Spleen (tissue), 7 donors: ENCODE measurements around the gene ZNF229.
"Not testable (repeated sequence)": the region's sequence is repeated elsewhere in the genome, so short reads cannot be mapped to it uniquely, and the experiment has no call there.

Experiments used
- POLR2AphosphoS5 ChIP-seq, 3 donors: sonication (generic); formaldehyde crosslinking; IDR thresholded peaks; one replicate each; pipeline ENCODE4 v1.5.1; 2017; ENCODE audit warnings: antibody characterized with exemption in 3 of 3
- TF ChIP-seq, protein P1 (sequence below), 11 experiments: fragments of 200-600 bp in 7 of 11; fragments of 450-650 bp in 4 of 11; sonication (generic) in 4 of 11; IDR thresholded peaks in 8 of 11; conservative IDR thresholded peaks in 3 of 11; 1 replicate in 7 of 11; 2 replicates in 4 of 11; pipeline versions ENCODE4 v1.4.0 to v1.8.0; 2016 to 2021; ENCODE audit warnings: antibody characterized with exemption in 11 of 11, inconsistent platforms in 4 of 11, mild to moderate bottlenecking in 1 of 11
- donor health status: DM: no; HTN: no; CAD: no; lungs with moderate emphysema.
- donor health status: DM: no; HTN: no; CAD: no.
- donor health status: DM: no; HTN: no; CAD: no.

DNA sequence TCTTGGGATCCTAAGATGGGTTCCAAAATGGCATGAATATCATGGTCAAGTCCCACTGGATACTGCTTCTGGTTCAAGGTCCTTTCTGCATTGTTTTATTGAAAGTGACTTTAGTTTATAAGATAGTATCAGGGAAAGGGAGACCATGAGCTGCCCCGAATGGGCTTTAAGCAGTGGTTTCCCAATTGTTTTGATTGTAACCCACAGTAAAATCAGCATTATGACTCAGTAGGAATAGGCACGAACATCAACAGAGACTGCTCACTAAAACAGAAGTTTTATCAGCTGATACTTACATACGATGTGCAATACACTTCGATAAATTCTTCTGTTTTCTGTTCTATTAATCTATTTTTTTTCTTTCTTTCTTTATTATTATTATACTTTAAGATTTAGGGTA is 59.0 kb downstream of the ZNF229 start:
- TF ChIP-seq, protein P1, sequence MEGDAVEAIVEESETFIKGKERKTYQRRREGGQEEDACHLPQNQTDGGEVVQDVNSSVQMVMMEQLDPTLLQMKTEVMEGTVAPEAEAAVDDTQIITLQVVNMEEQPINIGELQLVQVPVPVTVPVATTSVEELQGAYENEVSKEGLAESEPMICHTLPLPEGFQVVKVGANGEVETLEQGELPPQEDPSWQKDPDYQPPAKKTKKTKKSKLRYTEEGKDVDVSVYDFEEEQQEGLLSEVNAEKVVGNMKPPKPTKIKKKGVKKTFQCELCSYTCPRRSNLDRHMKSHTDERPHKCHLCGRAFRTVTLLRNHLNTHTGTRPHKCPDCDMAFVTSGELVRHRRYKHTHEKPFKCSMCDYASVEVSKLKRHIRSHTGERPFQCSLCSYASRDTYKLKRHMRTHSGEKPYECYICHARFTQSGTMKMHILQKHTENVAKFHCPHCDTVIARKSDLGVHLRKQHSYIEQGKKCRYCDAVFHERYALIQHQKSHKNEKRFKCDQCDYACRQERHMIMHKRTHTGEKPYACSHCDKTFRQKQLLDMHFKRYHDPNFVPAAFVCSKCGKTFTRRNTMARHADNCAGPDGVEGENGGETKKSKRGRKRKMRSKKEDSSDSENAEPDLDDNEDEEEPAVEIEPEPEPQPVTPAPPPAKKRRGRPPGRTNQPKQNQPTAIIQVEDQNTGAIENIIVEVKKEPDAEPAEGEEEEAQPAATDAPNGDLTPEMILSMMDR (IDR thresholded peaks at IDR 0.05 in 8 of 11, conservative IDR thresholded peaks at IDR 0.05 in 3 of 11), result not testable (repeated sequence)
- TF ChIP-seq POLR2AphosphoS5 (IDR thresholded peaks at IDR 0.05), result not testable (repeated sequence)
